ENCODE measurements around the gene OSBPL10. TPM values are rescaled to one million over a fixed set of nuclear protein-coding genes. Genes with fewer than 3 reads are reported as not detected.

The OSBPL10 gene
- total RNA-seq, 1 experiment from 2014 or later: 48.0 TPM

DNA sequence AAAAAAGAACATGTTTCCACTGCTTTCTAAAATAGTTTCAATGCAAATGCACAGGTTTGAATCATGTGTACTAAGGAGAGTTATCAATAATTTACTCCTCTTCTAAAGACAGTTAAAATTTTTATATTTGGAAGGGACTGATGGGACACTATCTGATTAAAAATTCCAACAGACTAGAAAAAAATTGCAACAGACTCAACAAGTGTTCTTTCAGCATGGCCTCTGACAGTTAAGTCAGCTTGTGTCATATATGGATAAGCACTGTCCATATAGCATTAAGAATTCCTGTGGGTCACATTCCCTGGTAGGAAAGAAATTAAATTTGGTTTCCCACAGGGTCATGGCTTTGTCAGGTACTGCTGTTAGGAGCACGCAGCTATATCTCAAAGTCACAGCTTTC, 96.8 kb downstream of the OSBPL10 start:
- no peaks in the 10 kb centered on the region for H3F3A ChIP-seq (ENCODE audit: low read length, unreplicated experiment)
- H3K9ac ChIP-seq (ENCODE audit: low read length): no peak overlapping the region
- H3K9me3 ChIP-seq (ENCODE audit: low read length): no peaks in the 10 kb centered on the region
- H3K4me1 ChIP-seq (ENCODE audit: insufficient read depth, low read length): no peaks in the 10 kb centered on the region
- no peak overlapping the region for H3K27ac ChIP-seq (ENCODE audit: low read length)
- DNase-seq (no peak), ATAC-seq (no peak)
- no peaks in the 10 kb centered on the region for H3K36me3 ChIP-seq (ENCODE audit: low read depth, low read length)
- no peaks in the 10 kb centered on the region for H3K27me3 ChIP-seq (ENCODE audit: low read length)
- peaks cover 57% of the 10 kb centered on the region for H3K79me2 ChIP-seq (ENCODE audit: low read length)
- H2AFZ ChIP-seq (ENCODE audit: low read length): no peak overlapping the region
- H3K9me2 ChIP-seq (replicated peaks; ENCODE audit: low read length): no peaks in the 10 kb centered on the region
- H3K4me2 ChIP-seq (ENCODE audit: low read length): no peak overlapping the region
- POLR2A ChIA-PET (ENCODE audit: unreplicated experiment): no interaction called here
- no peak overlapping the region for H3K4me3 ChIP-seq (ENCODE audit: low read length)
- CTCF ChIA-PET: no interaction called here
- no TSS peak for BruUV-seq (replicated peaks)
- H4K20me1 ChIP-seq (ENCODE audit: low read length): no peaks in the 10 kb centered on the region; the same call in 1 of the 2 replicates
- TF ChIP-seq EZH2phosphoT487 (IDR thresholded peaks at IDR 0.05; ENCODE audit: borderline replicate concordance, low read length): no peak
- TF ChIP-seq, protein P1, sequence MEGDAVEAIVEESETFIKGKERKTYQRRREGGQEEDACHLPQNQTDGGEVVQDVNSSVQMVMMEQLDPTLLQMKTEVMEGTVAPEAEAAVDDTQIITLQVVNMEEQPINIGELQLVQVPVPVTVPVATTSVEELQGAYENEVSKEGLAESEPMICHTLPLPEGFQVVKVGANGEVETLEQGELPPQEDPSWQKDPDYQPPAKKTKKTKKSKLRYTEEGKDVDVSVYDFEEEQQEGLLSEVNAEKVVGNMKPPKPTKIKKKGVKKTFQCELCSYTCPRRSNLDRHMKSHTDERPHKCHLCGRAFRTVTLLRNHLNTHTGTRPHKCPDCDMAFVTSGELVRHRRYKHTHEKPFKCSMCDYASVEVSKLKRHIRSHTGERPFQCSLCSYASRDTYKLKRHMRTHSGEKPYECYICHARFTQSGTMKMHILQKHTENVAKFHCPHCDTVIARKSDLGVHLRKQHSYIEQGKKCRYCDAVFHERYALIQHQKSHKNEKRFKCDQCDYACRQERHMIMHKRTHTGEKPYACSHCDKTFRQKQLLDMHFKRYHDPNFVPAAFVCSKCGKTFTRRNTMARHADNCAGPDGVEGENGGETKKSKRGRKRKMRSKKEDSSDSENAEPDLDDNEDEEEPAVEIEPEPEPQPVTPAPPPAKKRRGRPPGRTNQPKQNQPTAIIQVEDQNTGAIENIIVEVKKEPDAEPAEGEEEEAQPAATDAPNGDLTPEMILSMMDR (conservative IDR thresholded peaks at IDR 0.05; ENCODE audit: low read depth, low read length): no peak
- no peak for TF ChIP-seq EZH2 (IDR thresholded peaks at IDR 0.05; ENCODE audit: low read length, unreplicated experiment)
- intact Hi-C loops (cut with micrococcal nuclease): no loop called here

DNA sequence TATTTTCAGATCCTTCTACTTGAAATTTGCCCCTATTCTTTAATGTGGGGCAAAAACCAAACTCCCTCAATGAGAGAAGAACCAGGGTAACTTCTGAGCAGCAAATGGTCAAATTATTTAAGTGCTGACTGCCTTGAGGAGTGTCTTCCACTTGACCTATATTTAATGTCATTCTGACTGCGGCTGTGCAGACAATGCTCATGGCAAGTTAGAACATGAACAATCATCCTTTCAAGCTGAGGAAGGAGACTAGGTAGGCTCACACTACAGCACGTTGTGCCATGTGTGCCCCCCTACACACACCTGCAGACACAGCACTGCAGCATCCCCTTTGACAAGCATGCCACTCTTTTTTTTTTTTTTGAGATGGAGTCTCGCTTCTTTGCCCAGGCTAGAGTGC, 98.2 kb downstream of the OSBPL10 start:
- CTCF ChIA-PET: no interaction called here
- BruUV-seq (replicated peaks): no TSS peak
- Histone ChIP-seq H3K79me2 (ENCODE audit: low read length) (peaks cover 54% of the 10 kb centered on the region), H3K27me3 (ENCODE audit: low read length) (no peaks in the 10 kb centered on the region), H2AFZ (ENCODE audit: low read length) (no peak overlapping the region), H3K4me2 (ENCODE audit: low read length) (no peak overlapping the region), H3F3A (ENCODE audit: low read length, unreplicated experiment) (no peaks in the 10 kb centered on the region), H3K9me3 (ENCODE audit: low read length) (no peaks in the 10 kb centered on the region), H3K36me3 (ENCODE audit: low read depth, low read length) (0 out of 2 replicates have a peak, but pooled peaks cover 2% of the 10 kb centered on the region), H3K9me2 (replicated peaks; ENCODE audit: low read length) (no peaks in the 10 kb centered on the region), H3K27ac (ENCODE audit: low read length) (no peak overlapping the region), H3K9ac (ENCODE audit: low read length) (no peak overlapping the region), H3K4me1 (ENCODE audit: insufficient read depth, low read length) (no peaks in the 10 kb centered on the region), H4K20me1 (ENCODE audit: low read length) (no peaks in the 10 kb centered on the region; the same call in 1 of the 2 replicates), H3K4me3 (ENCODE audit: low read length) (no peak overlapping the region)
- POLR2A ChIA-PET (ENCODE audit: unreplicated experiment): no interaction called here
- DNase-seq (no peak), ATAC-seq (no peak)
- TF ChIP-seq EZH2 (IDR thresholded peaks at IDR 0.05; ENCODE audit: low read length, unreplicated experiment) (no peak), EZH2phosphoT487 (IDR thresholded peaks at IDR 0.05; ENCODE audit: borderline replicate concordance, low read length) (no peak)
- TF ChIP-seq, protein P1 (conservative IDR thresholded peaks at IDR 0.05; ENCODE audit: low read depth, low read length): no peak
- intact Hi-C loops (cut with micrococcal nuclease): no loop called here

DNA sequence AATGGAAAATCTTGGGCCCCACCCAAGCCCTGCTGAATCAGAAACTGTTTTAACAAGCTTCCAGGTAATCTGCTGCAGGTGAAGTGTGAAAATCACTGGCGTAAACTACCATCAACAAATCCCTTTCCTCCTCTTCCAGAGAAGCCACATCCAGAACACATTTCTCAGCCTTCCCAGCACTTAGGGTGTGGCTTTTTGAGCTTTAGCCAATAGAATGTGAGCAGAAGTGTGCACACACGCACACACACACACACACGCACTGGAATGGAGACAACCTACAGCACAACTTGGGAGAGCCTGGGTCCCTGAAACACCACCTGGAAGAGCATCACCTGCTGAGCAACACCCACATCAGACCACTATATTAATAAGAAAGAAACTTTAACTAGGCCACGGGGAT, 98.6 kb downstream of the OSBPL10 start:
- no TSS peak for BruUV-seq (replicated peaks)
- ChIA-PET CTCF (no interaction called here), POLR2A (ENCODE audit: unreplicated experiment) (no interaction called here)
- no peaks in the 10 kb centered on the region; the same call in 1 of the 2 replicates for H4K20me1 ChIP-seq (ENCODE audit: low read length)
- peaks cover 49% of the 10 kb centered on the region for H3K79me2 ChIP-seq (ENCODE audit: low read length)
- intact Hi-C loops (cut with micrococcal nuclease): no loop called here
- TF ChIP-seq EZH2phosphoT487 (IDR thresholded peaks at IDR 0.05; ENCODE audit: borderline replicate concordance, low read length): no peak
- TF ChIP-seq EZH2 (IDR thresholded peaks at IDR 0.05; ENCODE audit: low read length, unreplicated experiment): no peak
- TF ChIP-seq, protein P1 (conservative IDR thresholded peaks at IDR 0.05; ENCODE audit: low read depth, low read length): no peak
- no peak for DNase-seq
- no peaks in the 10 kb centered on the region for H3K27me3 ChIP-seq (ENCODE audit: low read length)
- H3K4me1 ChIP-seq (ENCODE audit: insufficient read depth, low read length): no peaks in the 10 kb centered on the region
- H3K9me3 ChIP-seq (ENCODE audit: low read length): no peaks in the 10 kb centered on the region
- no peak overlapping the region for H3K9ac ChIP-seq (ENCODE audit: low read length)
- H3K4me2 ChIP-seq (ENCODE audit: low read length): no peak overlapping the region
- ATAC-seq: no peak
- H3K9me2 ChIP-seq (replicated peaks; ENCODE audit: low read length): no peaks in the 10 kb centered on the region
- no peaks in the 10 kb centered on the region for H3F3A ChIP-seq (ENCODE audit: low read length, unreplicated experiment)
- no peak overlapping the region for H3K27ac ChIP-seq (ENCODE audit: low read length)
- H3K36me3 ChIP-seq (ENCODE audit: low read depth, low read length): 0 out of 2 replicates have a peak, but pooled peaks cover 2% of the 10 kb centered on the region
- no peak overlapping the region for H3K4me3 ChIP-seq (ENCODE audit: low read length)
- no peak overlapping the region for H2AFZ ChIP-seq (ENCODE audit: low read length)

All from PC-3 (cell line).